RKO (cell line): ENCODE measurements around the gene ZP1.
"Not testable (repeated sequence)": the region's sequence is repeated elsewhere in the genome, so short reads cannot be mapped to it uniquely, and the experiment has no call there.

Experiments used
- DNase-seq: peaks from one replicate; pipeline ENCODE4 v3.0.0-alpha.2; 2016; ENCODE audit warnings: low spot score

Gene ZP1, protein sequence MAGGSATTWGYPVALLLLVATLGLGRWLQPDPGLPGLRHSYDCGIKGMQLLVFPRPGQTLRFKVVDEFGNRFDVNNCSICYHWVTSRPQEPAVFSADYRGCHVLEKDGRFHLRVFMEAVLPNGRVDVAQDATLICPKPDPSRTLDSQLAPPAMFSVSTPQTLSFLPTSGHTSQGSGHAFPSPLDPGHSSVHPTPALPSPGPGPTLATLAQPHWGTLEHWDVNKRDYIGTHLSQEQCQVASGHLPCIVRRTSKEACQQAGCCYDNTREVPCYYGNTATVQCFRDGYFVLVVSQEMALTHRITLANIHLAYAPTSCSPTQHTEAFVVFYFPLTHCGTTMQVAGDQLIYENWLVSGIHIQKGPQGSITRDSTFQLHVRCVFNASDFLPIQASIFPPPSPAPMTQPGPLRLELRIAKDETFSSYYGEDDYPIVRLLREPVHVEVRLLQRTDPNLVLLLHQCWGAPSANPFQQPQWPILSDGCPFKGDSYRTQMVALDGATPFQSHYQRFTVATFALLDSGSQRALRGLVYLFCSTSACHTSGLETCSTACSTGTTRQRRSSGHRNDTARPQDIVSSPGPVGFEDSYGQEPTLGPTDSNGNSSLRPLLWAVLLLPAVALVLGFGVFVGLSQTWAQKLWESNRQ

DNA sequence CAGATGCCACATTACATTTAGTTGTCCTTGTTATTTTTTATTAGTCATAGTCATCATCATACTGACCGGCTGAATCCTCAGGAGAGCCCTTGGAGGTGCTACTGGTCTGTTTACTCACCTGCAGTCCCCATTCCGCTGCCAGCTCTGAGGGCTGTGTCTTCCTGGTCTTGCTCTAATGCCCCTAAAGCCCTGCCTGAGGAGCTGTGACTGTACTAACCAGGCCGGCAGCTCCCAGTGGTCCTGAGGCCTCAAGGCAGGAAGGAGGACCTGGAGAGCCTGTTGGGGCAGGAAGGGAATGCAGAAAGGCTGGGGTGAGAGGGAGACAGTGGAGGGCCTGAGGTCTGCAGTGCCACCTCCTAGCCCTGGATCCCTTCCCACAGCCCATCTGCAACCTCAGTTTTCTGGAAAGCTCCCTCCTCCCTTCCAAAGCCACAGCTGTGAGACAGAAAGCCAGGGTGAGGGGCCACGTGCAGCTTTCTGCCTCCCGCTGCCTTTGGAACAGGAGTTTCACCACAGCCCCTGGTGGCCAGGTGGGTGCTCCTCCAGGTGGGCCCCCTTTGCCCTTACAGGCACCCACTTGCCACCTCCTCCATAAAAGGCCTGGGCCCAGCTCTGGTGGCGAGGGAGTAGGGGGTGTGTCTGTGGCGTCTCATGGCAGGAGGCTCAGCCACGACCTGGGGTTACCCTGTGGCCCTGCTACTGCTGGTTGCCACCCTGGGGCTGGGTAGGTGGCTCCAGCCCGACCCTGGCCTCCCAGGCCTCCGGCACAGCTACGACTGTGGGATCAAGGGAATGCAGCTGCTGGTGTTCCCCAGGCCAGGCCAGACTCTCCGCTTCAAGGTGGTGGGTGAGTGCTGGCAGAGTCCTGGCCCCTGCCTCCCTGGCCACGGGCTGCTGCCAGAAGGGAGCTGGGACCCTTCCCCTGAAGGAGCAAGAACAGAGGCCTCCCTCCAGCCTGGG lies at the start of gene ZP1:
TSS of gene ZP1 (plus strand) at position 632 of the 960 bp plus-strand sequence. CDS start at position 652, 20 bp downstream.
- DNase-seq = no peak

DNA sequence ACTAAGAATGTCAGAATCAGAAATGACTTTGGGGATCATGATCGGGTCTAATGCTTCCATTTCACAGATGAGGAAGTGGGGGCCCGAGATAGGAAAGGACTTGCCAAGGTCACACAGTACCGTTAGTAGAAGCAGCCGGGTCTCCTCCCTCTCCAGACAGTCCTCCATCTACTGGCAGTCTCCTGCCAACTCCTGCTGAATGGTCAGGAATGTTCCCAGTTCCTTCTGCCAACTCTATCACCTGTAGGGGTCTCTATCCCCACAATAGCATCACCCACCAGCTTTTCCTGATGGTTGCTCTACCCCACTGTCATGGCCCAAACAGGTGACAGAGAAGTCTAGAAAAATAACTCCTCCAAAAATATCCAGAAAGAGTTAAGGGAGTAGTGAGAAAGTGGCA lies 49.3 kb upstream of the ZP1 start:
- DNase-seq = no peak

DNA sequence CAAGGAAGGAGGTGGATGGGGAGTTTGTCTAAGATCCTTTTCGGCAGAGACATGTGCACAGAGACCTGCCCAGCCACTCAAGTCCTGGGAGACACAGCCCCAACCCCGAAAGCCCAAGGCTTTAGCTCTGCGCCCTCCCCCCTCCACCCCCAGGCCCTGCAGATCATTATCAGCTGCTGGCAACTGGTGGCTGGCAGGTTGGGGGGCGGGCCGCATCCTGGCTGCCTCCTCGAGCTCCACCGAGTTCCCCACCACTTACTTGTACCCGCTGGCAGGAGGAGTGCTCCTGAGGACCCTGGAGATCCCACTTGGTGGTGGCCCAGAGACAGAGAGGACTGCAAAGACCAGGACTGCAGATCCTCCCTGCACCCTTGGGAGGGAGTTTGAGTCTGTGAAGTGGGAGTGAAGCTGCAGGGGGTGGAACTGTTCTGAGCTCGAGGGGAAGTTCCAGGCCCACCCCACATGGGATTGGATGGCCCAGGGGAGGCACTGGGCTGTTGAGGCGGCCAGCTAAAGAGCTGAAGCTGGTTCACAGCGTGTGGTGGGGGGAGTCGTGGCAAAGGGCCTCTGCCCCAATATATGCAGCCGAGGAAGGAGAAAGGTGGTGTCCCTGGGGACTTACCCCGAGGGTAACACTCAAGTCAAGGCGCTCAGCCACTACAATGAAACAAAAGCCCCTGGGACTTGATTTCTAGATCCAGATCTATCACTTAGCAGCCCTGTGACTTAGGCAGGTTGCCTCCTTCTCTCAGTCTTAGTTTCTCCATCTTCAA lies 45.3 kb upstream of the ZP1 start:
- no peak for DNase-seq

DNA sequence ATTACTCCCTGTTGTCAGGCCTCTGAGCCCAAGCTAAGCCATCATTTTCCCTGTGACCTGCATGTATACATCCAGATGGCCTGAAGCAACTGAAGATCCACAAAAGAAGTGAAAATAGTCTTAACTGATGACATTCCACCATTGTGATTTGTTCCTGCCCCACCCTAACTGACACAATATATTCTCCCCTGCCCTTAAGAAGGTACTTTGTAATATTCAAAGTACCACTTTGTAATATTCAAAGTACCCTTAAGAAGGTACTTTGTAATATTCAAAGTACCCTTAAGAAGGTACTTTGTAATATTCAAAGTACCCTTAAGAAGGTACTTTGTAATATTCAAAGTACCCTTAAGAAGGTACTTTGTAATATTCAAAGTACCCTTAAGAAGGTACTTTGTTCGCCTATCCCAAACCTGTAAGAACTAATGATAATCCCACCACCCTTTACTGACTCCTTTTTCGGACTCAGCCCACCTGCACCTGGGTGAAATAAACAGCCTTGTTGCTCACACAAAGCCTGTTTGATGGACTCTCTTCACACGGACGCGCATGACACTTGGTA lies 43.5 kb upstream of the ZP1 start:
- not testable (repeated sequence) for DNase-seq

DNA sequence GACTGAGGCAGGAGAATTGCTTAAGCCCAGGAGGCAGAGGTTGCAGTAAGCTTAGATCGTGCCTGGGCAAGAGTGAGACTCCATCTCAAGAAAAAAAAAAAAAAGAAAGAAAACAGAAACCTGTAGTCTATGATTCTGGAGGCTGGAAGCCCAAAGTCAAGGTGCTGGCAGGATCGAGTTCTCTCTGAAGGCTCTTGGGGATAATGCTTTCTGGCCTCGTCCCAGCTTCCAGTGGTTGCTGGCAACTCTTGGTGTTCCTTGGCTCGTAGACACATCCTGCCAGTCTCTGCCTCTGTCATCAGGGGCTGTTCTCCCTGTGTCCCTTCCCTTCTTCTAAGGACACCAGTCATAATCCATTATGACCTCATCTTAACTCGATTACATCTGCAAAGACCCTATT lies 42.2 kb upstream of the ZP1 start:
- no peak for DNase-seq

DNA sequence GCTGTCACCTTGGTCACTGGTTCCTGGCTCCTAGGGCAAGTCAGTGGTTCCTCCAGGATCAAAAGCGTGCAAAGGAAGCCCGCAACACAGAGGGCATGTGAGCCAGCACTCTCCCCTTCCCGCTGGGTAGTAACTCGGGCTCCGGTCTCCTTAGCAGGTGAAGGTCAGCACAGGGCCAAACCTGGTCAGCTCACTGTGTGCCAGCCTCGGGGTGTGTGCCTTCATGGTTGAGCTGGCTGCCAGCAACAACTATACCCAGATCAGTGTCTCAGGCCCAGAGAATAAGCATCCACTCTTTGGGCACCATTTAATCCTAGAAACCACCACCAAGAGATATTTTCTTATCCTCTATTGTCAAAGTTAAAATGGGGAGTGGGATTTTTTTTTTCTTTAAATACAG lies 41.6 kb upstream of the ZP1 start:
- DNase-seq = no peak

DNA sequence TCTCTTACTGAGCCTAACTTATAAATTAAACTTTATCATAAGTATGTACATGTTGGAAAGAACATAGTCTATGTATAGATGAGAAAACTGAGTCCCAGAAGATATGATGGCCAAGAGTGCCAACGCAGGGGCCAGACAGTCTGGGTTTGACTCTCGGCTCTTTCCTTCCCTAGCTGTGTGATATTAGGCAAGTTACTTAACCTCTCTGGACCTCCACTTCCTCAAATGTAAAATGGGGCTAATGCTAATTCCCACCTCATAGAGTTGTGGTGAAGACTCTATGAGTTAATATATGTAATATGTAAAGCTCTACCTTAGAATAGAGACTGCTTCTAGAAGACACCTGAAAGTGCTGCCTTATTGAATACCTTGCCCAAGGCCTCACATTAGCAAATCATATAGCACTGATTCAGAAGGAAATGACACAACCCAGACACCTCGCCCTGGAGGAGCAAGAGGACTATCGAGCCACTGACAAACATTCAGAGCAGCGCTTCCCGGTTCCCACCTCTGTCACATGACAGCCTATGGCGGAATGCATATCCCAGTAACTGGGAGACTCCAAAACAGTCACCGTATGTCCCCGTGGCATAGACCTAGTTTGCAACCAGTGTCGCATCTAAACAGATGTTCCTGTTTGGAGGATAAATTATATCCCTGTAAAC lies 36.7 kb upstream of the ZP1 start:
- DNase-seq = no peak

DNA sequence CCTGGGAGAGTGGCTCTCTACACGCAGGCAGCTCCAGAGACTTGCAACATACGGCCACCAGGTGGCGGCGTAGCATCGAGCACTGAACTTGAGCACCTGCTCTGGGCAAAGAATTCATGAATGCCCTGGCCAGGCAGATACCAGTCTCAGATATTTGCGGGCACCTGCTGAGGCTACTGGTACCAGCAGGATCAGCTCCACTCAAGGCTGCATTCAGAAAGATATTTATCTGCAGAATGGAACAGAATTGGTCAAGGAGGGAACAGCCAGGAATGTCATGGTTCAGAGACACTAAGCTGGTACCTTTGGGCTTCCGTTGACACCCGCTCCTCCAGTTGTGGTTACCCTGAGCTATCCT lies 36.2 kb upstream of the ZP1 start:
- peak; percentile 82 for DNase-seq

DNA sequence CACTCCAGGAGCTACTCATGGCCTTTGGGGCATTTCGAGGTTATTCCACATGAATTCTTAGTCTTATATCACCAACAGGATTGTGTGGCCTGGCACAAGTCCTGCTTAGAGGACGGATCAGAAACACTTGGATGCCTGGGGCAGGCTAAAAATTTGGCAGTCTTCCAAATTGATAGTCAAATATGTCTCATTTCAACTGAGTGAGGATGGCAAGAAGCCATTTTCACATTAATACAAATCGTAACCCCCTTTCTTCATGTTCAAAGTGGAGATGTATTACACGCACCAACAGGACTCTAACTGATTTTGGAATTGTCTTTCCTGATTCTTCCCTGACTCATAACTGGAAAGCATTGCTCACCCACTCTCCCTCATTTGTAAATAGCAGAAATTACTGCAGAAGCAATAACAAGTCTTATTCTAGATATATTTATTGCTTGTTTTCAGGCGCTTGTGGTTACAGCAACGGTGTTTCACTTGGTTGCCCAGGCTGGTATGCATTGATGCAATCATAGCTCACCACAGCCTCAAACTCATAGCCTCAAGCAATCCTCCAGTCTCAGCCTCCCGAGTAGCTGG lies 35.8 kb upstream of the ZP1 start:
- DNase-seq = peak; percentile 59

DNA sequence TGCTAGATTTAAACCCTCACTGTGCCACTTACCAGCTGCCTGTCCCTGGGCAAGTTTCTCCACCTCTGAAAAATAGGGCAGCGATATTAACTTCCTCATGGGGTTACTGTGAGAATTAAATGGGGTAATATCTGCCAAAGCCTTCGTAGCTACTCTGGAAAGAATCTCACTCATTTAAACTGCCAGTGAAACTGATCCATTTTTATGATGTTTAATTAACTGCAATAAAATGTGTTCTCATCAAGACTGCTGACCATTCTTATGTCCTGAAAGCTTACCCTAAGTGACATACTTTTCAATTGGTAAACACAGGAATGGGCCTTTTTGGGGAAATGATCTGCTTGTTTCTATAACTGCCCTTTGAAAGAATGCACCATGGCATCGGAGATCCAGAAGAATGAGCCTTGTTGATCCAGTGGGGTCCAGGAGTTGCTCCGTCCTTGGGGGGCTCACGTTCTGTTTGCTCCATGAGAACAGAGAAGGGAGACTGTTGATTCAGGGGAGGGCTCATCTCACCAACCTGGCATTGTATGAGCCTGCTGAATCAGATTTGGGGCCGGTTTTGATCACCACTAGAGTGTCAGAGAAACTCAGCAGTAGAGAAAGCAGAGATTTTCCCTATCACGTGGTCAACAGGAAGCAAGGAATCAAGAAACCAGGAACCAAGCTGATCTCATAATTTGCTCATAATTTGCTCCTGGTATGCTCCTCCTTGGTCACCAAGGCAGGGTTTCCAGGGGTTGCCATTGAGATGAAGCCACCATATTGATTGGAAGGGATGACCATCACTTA lies 32.4 kb upstream of the ZP1 start:
- peak; percentile 32 for DNase-seq

DNA sequence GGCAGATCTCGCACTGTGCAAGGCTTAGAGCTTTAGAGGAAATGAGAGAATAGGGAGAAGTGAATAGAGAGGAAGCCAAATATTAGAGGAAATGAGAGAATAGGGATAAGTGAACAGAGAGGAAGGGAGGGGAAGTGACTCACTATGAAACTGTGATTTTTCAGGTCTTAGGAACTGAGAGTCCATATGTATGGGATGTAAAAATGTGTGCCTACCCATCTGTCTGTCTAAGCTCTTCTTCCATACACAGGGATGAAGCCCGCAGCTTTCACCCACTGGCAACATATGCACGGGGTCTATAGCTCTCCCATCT lies 31.9 kb upstream of the ZP1 start:
- peak; percentile 37 for DNase-seq

DNA sequence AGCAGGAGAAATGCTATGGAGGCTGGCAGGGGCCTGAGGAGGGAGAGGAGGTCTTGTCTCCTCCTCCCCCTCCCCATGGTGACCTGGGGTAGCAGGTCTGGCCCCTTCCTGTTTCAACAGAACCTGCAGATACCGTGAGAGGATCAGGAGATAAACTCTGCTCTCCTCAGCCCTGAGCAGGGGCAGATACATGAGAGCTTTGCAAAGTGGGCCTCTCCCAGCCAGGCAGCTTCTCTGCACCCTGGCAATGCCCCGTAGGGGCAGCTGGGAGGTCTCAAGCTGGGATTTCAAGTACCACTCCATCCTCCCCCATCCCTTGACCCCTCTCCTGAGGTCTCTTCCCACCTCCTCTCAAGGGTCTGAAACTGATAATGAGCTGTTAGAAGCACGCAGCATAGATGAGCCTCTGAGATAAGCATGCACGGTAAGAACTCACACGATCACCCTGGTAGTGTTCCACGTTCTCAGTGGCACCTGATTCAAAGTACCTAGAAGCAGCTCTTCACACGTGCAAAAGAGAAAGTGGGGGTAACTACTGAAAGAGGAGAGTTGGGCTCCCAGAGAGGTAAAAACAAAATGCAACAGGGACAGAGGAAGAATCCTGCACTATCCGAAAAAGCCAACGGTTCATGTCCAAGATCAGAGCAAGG lies 30.4 kb upstream of the ZP1 start:
- DNase-seq = no peak

DNA sequence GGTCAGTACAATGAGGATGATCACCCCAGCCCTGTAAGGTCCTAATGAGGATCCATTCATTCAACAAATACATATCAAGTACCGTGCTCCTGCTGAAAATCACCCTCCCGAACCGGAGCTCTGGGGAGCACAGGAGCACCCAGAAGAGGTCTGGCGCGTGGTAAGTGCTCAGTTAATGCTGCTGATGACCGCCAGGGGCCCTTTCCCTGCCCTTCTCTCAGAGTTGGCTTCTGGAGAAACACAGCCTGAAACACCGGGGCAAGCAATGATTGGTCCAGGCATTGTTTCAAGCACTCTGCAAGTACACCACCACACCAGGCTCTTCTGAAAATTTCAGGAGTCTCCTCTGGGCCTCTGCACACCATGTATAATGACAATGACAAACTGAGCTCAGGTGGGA lies 29.2 kb upstream of the ZP1 start:
- DNase-seq = no peak

DNA sequence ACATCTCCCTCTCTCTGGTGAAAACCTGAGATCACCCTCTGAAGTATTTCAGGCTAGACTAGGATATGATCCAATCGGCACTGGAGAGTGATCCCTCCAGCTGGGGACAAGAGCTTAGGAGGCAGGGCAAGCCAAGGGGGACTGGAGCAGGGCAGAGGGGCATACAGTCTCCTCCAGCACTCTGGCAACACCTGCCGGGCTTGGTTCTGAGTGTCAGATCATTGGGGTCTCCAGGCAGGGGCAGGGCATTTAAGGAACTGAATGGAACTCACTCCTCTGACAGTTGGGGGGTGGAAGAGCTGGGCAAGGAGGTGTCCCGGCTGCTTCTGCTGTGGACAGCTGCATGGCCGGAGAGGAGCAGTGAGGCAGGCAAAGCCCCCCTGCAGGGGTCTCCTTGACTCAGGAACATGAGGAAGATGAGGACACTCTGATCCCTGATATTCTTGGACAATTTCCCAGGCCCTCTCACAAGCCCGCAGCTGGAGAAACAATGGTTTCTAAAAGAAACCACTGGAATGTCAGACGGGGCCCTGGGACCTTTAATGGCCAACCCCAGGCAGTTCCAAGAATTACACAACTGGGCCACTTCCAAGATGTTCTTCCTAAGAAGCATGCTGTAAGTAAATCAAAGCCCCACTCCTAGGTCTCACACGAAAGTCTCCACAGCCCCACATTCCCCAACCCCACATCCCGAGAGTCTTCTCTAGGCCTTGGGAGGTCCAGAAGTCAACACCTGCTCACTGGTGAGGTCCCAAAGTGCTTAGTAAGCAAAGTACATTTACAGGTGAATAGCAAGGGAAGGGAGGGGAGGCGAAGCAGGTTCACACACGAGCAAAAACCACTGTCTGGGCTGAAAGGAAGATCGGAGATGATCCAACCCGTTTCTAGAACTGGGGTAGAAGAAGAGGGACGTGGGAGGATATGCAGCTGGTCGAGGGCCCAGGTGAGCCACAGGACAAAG lies 26.6 kb upstream of the ZP1 start:
- no peak for DNase-seq

DNA sequence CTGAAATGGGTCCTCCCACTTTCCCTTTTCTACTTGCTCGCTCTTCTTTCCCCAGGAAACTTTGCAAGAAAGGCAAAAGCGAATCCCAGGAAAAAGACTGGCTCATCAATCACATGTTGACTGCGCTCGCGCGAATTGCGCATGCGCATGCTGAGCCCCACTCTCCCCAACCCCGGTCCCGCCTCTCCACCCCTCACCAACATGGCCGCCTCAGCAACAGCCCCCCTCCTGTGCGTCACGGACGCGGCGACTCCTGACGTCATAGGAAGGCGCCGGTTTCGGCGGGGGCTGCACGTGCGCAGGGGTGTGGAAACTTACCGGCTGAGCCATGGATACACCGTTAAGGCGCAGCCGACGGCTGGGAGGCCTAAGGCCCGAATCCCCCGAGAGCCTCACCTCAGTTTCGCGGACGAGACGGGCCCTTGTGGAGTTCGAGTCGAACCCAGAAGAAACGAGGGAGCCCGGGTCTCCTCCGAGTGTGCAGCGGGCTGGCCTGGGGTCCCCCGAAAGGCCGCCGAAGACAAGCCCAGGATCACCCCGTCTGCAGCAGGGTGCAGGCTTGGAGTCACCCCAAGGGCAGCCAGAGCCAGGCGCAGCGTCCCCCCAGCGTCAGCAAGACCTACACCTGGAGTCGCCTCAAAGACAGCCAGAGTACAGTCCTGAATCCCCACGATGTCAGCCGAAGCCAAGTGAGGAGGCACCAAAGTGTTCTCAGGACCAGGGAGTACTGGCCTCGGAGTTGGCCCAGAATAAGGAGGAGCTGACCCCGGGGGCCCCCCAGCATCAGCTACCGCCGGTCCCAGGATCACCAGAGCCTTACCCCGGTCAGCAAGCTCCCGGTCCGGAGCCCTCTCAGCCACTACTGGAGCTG lies 25.3 kb upstream of the ZP1 start, which contains the start of gene CCDC86:
TSS of gene CCDC86 (plus strand) at position 317 of the 871 bp plus-strand sequence. CDS start at position 329, 12 bp downstream.
- peak; percentile 95 for DNase-seq

DNA sequence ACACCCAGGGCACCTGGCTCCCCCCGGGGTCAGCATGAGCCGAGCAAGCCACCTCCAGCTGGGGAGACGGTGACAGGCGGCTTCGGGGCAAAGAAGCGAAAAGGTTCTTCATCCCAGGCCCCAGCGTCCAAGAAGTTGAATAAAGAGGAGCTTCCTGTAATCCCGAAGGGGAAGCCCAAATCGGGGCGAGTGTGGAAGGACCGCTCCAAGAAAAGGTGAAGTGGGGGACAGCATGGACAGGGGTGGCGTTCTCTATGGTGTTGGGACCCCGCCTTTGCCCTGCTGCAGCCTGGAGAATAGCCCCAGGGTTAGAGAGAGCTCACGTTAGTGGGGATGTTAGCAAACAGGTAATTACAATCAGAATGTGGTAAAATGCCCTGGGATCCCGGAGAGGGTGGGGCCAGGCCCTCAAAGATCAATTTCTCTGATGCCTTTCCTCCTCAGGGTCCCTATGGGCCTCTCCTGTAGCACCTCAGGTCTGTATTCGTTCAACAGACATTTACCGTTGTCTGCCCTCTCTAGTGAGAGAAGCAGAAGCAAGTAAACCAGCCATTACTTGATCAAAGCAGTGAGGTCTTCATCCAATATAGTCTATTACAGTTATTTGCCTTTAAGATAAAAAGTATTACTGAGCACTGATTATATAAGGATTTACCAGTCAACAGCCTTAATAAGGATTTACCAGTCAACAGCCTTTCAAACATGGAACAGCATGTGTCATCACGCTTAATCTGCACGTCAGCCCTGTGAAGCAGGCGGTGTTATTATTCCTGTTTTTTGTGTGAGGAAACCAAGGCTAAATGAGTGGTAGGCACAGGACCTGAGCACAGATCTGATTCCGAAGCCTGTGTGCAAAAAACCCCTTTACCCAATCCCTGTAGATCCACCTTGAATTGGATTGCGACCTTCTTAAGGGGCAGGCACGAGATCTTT lies 24.4 kb upstream of the ZP1 start:
- peak; percentile 75 for DNase-seq
